ENCODE data around the gene SCOC. TPM values are rescaled to one million over a fixed set of nuclear protein-coding genes. Genes with fewer than 3 reads are reported as not detected.

SCOC gene
- polyA plus RNA-seq, 1 donor (not counting 4 experiments of a cell fraction or from before 2014, with no cell fraction given) = 92.1 TPM

DNA sequence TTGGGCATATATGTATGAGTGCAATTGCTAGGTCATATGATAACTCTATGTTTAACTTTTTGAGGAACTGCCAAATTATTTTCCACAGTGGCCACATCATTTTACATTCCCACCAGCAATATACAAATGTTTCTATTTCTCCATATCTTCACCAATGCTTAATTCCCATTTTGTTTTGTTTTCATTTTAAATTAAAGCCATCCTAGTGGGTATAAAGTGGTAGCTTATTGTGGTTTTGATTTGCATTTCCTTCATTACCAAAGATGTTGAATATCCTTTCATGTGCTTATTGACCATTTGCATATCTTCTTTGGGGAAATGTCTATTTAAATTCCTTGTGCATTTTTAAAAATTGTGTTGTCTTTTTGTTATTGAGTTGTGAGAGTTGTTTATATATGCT, 36.7 kb upstream of the SCOC start:
- dilution Hi-C loops (cut with MboI; ENCODE audit: extremely low pct_ligation_motif_present, low sequenced_read_pairs) = no loop called here
- no peaks in the 10 kb centered on the region for H3K36me3 ChIP-seq (ENCODE audit: control insufficient read depth in 2 of 2, extremely low read depth in 1 of 2, insufficient read depth in 2 of 2, low read length in 2 of 2)
- H3K4me3 ChIP-seq (ENCODE audit: control insufficient read depth in 2 of 3, extremely low read depth in 1 of 3, insufficient read depth in 2 of 3, low read depth in 1 of 3, low read length in 3 of 3) = no peak overlapping the region
- no peak overlapping the region for H3K4me2 ChIP-seq (ENCODE audit: control insufficient read depth, extremely low read depth, insufficient read depth, low read depth, low read length)
- H3K9me1 ChIP-seq (ENCODE audit: control insufficient read depth, extremely low read depth, insufficient read depth, low read length) = no peaks in the 10 kb centered on the region
- H3K9me3 ChIP-seq (ENCODE audit: control insufficient read depth, low read depth, low read length) = no peaks in the 10 kb centered on the region
- no peak overlapping the region for H2AFZ ChIP-seq (ENCODE audit: control insufficient read depth, low read length)
- H3K4me1 ChIP-seq (ENCODE audit: control insufficient read depth, extremely low read depth, insufficient read depth, low read length) = no peaks in the 10 kb centered on the region
- no peak overlapping the region for H3K27ac ChIP-seq (ENCODE audit: control insufficient read depth, insufficient read depth, low read length)
- TF ChIP-seq, protein P1, sequence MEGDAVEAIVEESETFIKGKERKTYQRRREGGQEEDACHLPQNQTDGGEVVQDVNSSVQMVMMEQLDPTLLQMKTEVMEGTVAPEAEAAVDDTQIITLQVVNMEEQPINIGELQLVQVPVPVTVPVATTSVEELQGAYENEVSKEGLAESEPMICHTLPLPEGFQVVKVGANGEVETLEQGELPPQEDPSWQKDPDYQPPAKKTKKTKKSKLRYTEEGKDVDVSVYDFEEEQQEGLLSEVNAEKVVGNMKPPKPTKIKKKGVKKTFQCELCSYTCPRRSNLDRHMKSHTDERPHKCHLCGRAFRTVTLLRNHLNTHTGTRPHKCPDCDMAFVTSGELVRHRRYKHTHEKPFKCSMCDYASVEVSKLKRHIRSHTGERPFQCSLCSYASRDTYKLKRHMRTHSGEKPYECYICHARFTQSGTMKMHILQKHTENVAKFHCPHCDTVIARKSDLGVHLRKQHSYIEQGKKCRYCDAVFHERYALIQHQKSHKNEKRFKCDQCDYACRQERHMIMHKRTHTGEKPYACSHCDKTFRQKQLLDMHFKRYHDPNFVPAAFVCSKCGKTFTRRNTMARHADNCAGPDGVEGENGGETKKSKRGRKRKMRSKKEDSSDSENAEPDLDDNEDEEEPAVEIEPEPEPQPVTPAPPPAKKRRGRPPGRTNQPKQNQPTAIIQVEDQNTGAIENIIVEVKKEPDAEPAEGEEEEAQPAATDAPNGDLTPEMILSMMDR (optimal IDR thresholded peaks at IDR 0.05 in 1 of 3, IDR thresholded peaks at IDR 0.05 in 1 of 3, conservative IDR thresholded peaks at IDR 0.05 in 1 of 3; ENCODE audit: extremely low read depth in 1 of 3, insufficient read depth in 2 of 3, low read length in 3 of 3) = no peak
- TF ChIP-seq EZH2 (IDR thresholded peaks at IDR 0.05; ENCODE audit: low read length) = no peak
- no peaks in the 10 kb centered on the region for H4K20me1 ChIP-seq (ENCODE audit: control insufficient read depth, extremely low read depth, insufficient read depth, low read length)
- no peak for FAIRE-seq
- H3K27me3 ChIP-seq (ENCODE audit: control insufficient read depth, extremely low read depth, insufficient read depth, low read length) = peaks cover 3% of the 10 kb centered on the region
- H3K79me2 ChIP-seq (ENCODE audit: control insufficient read depth, insufficient read depth, low read length) = no peaks in the 10 kb centered on the region
- H3K9ac ChIP-seq (ENCODE audit: control insufficient read depth, extremely low read depth, insufficient read depth, low read length) = no peak overlapping the region
- no peak for DNase-seq (ENCODE audit: low read depth, low spot score)

DNA sequence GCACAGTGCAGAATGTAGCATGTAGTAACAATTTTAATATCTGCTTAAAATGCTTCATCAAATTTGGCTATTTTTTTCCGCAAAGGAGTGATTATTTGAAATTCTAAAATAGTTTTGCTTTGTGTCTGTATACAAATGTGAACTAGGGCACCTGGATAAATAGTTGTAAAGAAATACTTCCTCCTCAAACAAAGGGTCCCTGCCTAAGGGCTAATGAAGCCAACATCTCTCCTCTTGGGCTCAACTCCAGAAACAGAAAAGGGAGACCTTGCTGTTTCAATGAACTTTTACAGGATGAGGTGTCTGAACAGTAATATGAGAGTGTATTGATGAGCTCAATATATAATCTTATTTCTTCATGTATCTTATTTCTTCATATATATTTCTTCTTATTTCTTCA, 30.8 kb upstream of the SCOC start:
- Histone ChIP-seq H3K9ac (ENCODE audit: control insufficient read depth, extremely low read depth, insufficient read depth, low read length) (no peak overlapping the region), H3K9me1 (ENCODE audit: control insufficient read depth, extremely low read depth, insufficient read depth, low read length) (no peaks in the 10 kb centered on the region), H3K4me3 (ENCODE audit: control insufficient read depth in 2 of 3, extremely low read depth in 1 of 3, insufficient read depth in 2 of 3, low read depth in 1 of 3, low read length in 3 of 3) (no peak overlapping the region), H3K4me1 (ENCODE audit: control insufficient read depth, extremely low read depth, insufficient read depth, low read length) (no peaks in the 10 kb centered on the region), H3K27me3 (ENCODE audit: control insufficient read depth, extremely low read depth, insufficient read depth, low read length) (peaks cover 3% of the 10 kb centered on the region), H3K9me3 (ENCODE audit: control insufficient read depth, low read depth, low read length) (no peaks in the 10 kb centered on the region), H2AFZ (ENCODE audit: control insufficient read depth, low read length) (no peak overlapping the region), H3K4me2 (ENCODE audit: control insufficient read depth, extremely low read depth, insufficient read depth, low read depth, low read length) (no peak overlapping the region), H3K36me3 (ENCODE audit: control insufficient read depth in 2 of 2, extremely low read depth in 1 of 2, insufficient read depth in 2 of 2, low read length in 2 of 2) (no peaks in the 10 kb centered on the region), H4K20me1 (ENCODE audit: control insufficient read depth, extremely low read depth, insufficient read depth, low read length) (no peaks in the 10 kb centered on the region), H3K79me2 (ENCODE audit: control insufficient read depth, insufficient read depth, low read length) (no peaks in the 10 kb centered on the region), H3K27ac (ENCODE audit: control insufficient read depth, insufficient read depth, low read length) (no peak overlapping the region)
- TF ChIP-seq, protein P1 (optimal IDR thresholded peaks at IDR 0.05 in 1 of 3, IDR thresholded peaks at IDR 0.05 in 1 of 3, conservative IDR thresholded peaks at IDR 0.05 in 1 of 3; ENCODE audit: extremely low read depth in 1 of 3, insufficient read depth in 2 of 3, low read length in 3 of 3) = no peak
- TF ChIP-seq EZH2 (IDR thresholded peaks at IDR 0.05; ENCODE audit: low read length) = no peak
- dilution Hi-C loops (cut with MboI; ENCODE audit: extremely low pct_ligation_motif_present, low sequenced_read_pairs) = no loop called here
- FAIRE-seq (no peak), DNase-seq (ENCODE audit: low read depth, low spot score) (no peak)
